ENCODE measurements around the gene SH3RF2.
"Not testable (repeated sequence)": the region's sequence is repeated elsewhere in the genome, so short reads cannot be mapped to it uniquely, and the experiment has no call there.

Gene SH3RF2

DNA sequence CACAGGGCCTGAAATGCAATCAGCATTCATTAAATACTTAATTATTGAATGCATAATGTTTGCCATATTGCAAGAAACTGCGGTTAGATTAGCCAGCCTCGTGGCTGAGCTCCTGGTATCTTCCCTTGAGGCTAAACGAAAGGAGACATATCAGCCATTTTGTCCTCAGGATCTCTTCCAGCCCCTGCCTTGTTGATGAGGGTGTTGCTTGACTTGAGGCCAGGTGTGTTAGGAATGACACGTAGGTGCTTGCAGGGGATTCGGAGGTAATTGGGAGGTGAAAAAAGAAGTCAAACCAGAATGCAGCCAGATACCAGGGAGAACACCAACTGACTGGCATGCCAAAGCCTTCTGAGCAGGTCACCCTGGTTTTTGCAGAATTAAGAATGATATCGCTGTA lies 12.5 kb downstream of the SH3RF2 start:
- no peak for DNase-seq (ENCODE audit: low read depth)
- TF ChIP-seq, protein P1, sequence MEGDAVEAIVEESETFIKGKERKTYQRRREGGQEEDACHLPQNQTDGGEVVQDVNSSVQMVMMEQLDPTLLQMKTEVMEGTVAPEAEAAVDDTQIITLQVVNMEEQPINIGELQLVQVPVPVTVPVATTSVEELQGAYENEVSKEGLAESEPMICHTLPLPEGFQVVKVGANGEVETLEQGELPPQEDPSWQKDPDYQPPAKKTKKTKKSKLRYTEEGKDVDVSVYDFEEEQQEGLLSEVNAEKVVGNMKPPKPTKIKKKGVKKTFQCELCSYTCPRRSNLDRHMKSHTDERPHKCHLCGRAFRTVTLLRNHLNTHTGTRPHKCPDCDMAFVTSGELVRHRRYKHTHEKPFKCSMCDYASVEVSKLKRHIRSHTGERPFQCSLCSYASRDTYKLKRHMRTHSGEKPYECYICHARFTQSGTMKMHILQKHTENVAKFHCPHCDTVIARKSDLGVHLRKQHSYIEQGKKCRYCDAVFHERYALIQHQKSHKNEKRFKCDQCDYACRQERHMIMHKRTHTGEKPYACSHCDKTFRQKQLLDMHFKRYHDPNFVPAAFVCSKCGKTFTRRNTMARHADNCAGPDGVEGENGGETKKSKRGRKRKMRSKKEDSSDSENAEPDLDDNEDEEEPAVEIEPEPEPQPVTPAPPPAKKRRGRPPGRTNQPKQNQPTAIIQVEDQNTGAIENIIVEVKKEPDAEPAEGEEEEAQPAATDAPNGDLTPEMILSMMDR (IDR thresholded peaks at IDR 0.05; ENCODE audit: low read depth, low read length, missing control alignments), result no peak
- in situ Hi-C loops (cut with HindIII; ENCODE audit: low sequenced_read_pairs), result no loop called here
- H3K4me3 ChIP-seq (ENCODE audit: low read depth, low read length), result no peak overlapping the region

DNA sequence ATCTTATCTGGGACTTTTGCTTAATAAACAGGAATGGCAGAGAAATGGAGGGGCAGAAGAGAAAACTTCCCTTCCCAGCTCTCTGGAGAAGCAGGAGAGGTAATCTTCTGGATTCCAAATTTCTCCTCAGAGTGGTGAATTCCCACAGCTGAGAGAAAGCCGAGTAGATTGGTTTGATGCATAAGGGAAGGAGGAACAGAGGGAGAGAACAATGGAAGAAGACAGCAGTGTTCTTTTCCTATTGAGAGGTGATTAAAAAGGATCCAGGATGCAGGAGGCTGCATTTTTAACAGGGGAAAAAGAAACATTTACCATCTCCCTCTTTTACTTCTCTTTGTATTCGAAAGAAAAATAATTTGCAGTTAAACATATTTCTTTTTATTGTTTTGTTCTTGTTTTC lies 13.1 kb downstream of the SH3RF2 start:
- TF ChIP-seq, protein P1 (IDR thresholded peaks at IDR 0.05; ENCODE audit: low read depth, low read length, missing control alignments), result no peak
- in situ Hi-C loops (cut with HindIII; ENCODE audit: low sequenced_read_pairs), result no loop called here
- no peak overlapping the region for H3K4me3 ChIP-seq (ENCODE audit: low read depth, low read length)
- DNase-seq (ENCODE audit: low read depth), result no peak

DNA sequence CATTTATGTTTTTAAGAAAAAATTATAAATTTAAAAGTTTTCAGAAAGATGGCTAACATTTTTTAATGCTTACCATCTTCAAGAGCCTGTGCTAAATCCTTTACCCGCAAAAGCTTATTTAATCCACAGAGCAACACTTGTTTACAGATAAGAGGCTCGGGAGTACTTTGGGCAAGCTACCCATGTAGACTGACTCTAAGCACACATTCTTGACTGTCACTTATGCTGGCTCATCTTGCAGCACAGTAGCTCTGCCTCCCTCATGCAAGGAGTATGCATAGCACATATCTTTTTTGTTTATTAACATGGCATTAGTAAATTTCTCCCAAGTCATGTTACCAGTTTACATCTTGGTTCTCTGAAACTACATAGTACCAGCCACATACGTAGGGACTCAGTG lies 14.7 kb downstream of the SH3RF2 start:
- TF ChIP-seq, protein P1 (IDR thresholded peaks at IDR 0.05; ENCODE audit: low read depth, low read length, missing control alignments), result no peak
- no peak for DNase-seq (ENCODE audit: low read depth)
- no peak overlapping the region for H3K4me3 ChIP-seq (ENCODE audit: low read depth, low read length)
- in situ Hi-C loops (cut with HindIII; ENCODE audit: low sequenced_read_pairs), result loop anchor here (5.0 kb wide), 1 partner anchor 56 kb away; no protein-coding TSS in a partner anchor

DNA sequence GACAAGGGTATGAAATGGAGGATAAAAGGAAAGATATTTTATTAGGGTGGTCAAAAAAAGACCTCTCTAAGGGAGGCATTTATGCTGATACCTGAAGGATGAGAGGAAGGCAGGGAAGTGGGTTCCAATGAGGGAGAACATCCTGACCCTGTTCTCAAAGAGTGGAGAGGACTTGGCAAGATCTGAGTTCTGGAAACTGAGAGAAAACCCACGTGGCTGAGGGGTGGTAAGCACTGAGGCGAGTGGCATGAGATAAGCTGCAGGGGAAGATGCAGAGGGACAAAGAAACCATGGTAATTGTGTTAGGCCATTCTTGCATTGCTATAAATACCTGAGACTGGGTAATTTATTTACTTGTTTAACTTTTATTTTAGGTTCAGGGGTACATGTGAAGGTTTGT lies 16.8 kb downstream of the SH3RF2 start:
- no peak overlapping the region for H3K4me3 ChIP-seq (ENCODE audit: low read depth, low read length)
- in situ Hi-C loops (cut with HindIII; ENCODE audit: low sequenced_read_pairs), result loop anchor here (5.0 kb wide), 1 partner anchor 54 kb away; no protein-coding TSS in a partner anchor
- TF ChIP-seq, protein P1 (IDR thresholded peaks at IDR 0.05; ENCODE audit: low read depth, low read length, missing control alignments), result no peak
- DNase-seq (ENCODE audit: low read depth), result no peak

DNA sequence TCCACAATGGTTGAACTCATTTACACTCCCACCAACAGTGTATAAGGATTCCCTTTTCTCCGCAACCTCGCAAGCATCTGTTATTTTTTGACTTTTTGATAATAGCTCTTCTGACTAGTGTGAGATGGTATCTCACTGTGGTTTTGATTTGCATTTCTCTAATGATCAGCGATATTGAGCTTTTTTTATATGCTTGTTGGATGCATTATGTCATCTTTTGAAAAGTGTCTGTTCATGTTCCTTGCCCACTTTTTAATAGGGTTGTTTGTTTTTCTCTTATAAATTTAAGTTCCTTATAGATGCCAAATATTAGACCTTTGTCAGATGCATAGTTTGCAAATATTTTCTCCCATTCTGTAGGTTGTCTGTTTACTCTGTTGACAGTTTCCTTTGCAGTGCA lies 17.8 kb downstream of the SH3RF2 start:
- DNase-seq (ENCODE audit: low read depth); H3K4me3 ChIP-seq (ENCODE audit: low read depth, low read length): not testable (repeated sequence)
- in situ Hi-C loops (cut with HindIII; ENCODE audit: low sequenced_read_pairs), result loop anchor here (5.0 kb wide), 1 partner anchor 53 kb away; no protein-coding TSS in a partner anchor

DNA sequence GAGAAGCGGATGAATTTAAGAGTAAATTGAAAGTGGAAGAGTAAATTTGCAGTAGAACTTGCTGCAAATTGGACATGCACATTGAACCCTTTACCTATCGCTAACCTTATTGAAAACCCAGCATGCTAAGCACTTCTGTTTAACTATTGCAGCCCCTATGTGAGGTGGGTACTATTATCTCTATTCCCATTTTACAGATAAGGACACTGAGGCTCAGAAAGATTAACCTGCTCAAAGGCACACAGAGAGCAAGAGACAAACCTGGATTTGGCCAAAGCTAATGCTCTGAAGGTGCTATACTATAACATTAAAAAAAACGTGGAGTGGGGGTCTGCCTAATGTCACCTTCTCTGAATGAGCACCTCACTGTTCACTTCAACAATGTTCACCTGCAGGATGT lies 21.0 kb downstream of the SH3RF2 start:
- no peak overlapping the region for H3K4me3 ChIP-seq (ENCODE audit: low read depth, low read length)
- TF ChIP-seq, protein P1 (IDR thresholded peaks at IDR 0.05; ENCODE audit: low read depth, low read length, missing control alignments), result no peak
- DNase-seq (ENCODE audit: low read depth), result no peak
- in situ Hi-C loops (cut with HindIII; ENCODE audit: low sequenced_read_pairs), result no loop called here

DNA sequence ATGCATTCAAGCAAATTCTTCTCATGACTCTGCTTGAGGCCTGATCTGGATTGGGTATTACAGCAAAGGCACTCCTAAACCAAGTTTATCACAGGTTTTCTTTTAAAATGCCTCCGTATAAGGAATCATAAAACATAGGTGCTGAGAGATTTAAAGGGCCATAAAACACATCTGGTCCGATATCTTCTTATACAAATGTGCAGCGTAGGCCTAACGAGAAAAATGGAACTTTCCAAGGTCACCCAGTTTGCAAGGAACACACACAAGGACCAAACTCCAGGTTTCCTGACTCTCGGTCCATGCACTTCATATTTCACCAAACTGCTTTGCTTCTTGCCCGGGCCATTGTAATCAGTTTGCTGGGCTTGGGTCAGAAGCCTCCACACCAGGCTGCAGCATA lies 22.1 kb downstream of the SH3RF2 start:
- in situ Hi-C loops (cut with HindIII; ENCODE audit: low sequenced_read_pairs), result no loop called here
- TF ChIP-seq, protein P1 (IDR thresholded peaks at IDR 0.05; ENCODE audit: low read depth, low read length, missing control alignments), result no peak
- DNase-seq (ENCODE audit: low read depth), result no peak
- no peak overlapping the region for H3K4me3 ChIP-seq (ENCODE audit: low read depth, low read length)

All from astrocyte of the cerebellum (primary cell).